A673 (cell line): Measurements from ENCODE around the gene EEIG2. TPM values are rescaled to one million over a fixed set of nuclear protein-coding genes. Genes with fewer than 3 reads are reported as not detected.

Experiments used
- BruUV-seq: library from RNA; stranded (reverse); fragments of 400-500 nt; replicated peaks from 2 replicates; lab custom pipeline; 2021; lab: Mats Ljungman, UMichigan
- CTCF ChIA-PET: fragments of 300-600 bp; sonication (Branson Sonifier 250); formaldehyde crosslinking; loops from one replicate; lab custom pipeline; 2022; ENCODE audit warnings: antibody characterized with exemption; lab: Charles Lee
- POLR2A ChIA-PET: fragments of 300-600 bp; sonication (Branson Sonifier 250); formaldehyde crosslinking; loops from one replicate; lab custom pipeline; 2022; ENCODE audit warnings: antibody characterized with exemption; ENCODE audit not compliant: low non-redundant PET; lab: Charles Lee
- DNase-seq: peaks from one replicate; pipeline ENCODE4 v3.0.0-alpha.2; 2015; ENCODE audit warnings: low spot score
- H3K27ac ChIP-seq: fragments of 200-600 bp; sonication (generic); 2 replicates; pipeline ENCODE4 v1.5.1; 2016; ENCODE audit warnings: mixed run types, low read depth, mild to moderate bottlenecking, mixed read lengths, antibody characterized with exemption, low read length; ENCODE audit not compliant: poor library complexity, severe bottlenecking
- H3K27me3 ChIP-seq: fragments of 200-600 bp; sonication (generic); replicated peaks from 2 replicates; pipeline ENCODE4 v1.6.1; 2017; ENCODE audit warnings: mixed run types, low read depth, mild to moderate bottlenecking, mixed read lengths, antibody characterized with exemption, low read length; ENCODE audit not compliant: insufficient read depth, poor library complexity
- H3K36me3 ChIP-seq: fragments of 200-600 bp; sonication (generic); 2 replicates; pipeline ENCODE4 v1.6.1; 2016; ENCODE audit warnings: mixed run types, mild to moderate bottlenecking, mixed read lengths, antibody characterized with exemption, low read length; ENCODE audit not compliant: insufficient read depth, poor library complexity, severe bottlenecking
- H3K4me1 ChIP-seq: fragments of 200-600 bp; sonication (generic); 2 replicates; pipeline ENCODE4 v1.6.1; 2017; ENCODE audit warnings: mixed run types, mild to moderate bottlenecking, mixed read lengths, antibody characterized with exemption, low read length; ENCODE audit not compliant: insufficient read depth, poor library complexity, severe bottlenecking
- H3K4me3 ChIP-seq: fragments of 200-600 bp; sonication (generic); 2 replicates; pipeline ENCODE4 v1.5.1; 2016; ENCODE audit warnings: low read depth, mixed run types, mild to moderate bottlenecking, mixed read lengths, low read length; ENCODE audit not compliant: poor library complexity, severe bottlenecking
- H3K9me3 ChIP-seq: fragments of 200-600 bp; sonication (generic); 2 replicates; pipeline ENCODE4 v1.6.1; 2016; ENCODE audit warnings: mixed run types, low read depth, mild to moderate bottlenecking, mixed read lengths, antibody characterized with exemption, low read length; ENCODE audit not compliant: poor library complexity, severe bottlenecking
- CTCF ChIP-seq: fragments of 300-800, 200-600 bp; sonication (generic); conservative IDR thresholded peaks from 2 replicates; pipeline ENCODE4 v1.5.1; 2017; ENCODE audit warnings: low read depth, mild to moderate bottlenecking, antibody characterized with exemption, low read length, moderate library complexity, mixed read lengths
- EZH2 ChIP-seq: fragments of 200-600 bp; sonication (generic); IDR thresholded peaks from 2 replicates; pipeline ENCODE4 v1.6.1; 2017; ENCODE audit warnings: borderline replicate concordance, low read depth, mild to moderate bottlenecking, mixed read lengths, antibody characterized with exemption, low read length; ENCODE audit not compliant: poor library complexity, severe bottlenecking
- intact Hi-C: fragments of 100-400 bp; cut with micrococcal nuclease; formaldehyde crosslinking; loops from one replicate; pipeline ENCODE4 v1.10.0; 2022; ENCODE audit not compliant: unreplicated experiment
- total RNA-seq: library from RNA; stranded (reverse); gene quantifications from 2 replicates; pipeline ENCODE4 v1.2.3, GENCODE V29; 2021

Gene EEIG2
- total RNA-seq, 1 experiment from 2014 or later: 14.6 TPM

- no peaks in the 10 kb centered on the region for H3K27me3 ChIP-seq
- peaks cover 7% of the 10 kb centered on the region for H3K4me1 ChIP-seq
- no peak overlapping the region for H3K27ac ChIP-seq
- no peak overlapping the region for H3K4me3 ChIP-seq
- CTCF ChIA-PET: no interaction called here
- H3K36me3 ChIP-seq: no peaks in the 10 kb centered on the region
- no TSS peak for BruUV-seq
- no peak for DNase-seq
- POLR2A ChIA-PET: no interaction called here
- H3K9me3 ChIP-seq: peaks cover 7% of the 10 kb centered on the region
- intact Hi-C loops: no loop called here
- TF ChIP-seq CTCF (no peak), EZH2 (no peak)
Measured at GRCh38 chr1:108574008-108574407, 14.1 kb downstream of the EEIG2 start.

- no TSS peak for BruUV-seq
Measured at GRCh38 chr1:108575375-108575774, 15.5 kb downstream of the EEIG2 start.

GRCh38 chr1:108583757-108584427 lies 24.0 kb downstream of the EEIG2 start:
- intact Hi-C loops: no loop called here
- Histone ChIP-seq H3K36me3 (no peaks in the 10 kb centered on the region), H3K27ac (peak overlapping the region; percentile 83), H3K27me3 (no peaks in the 10 kb centered on the region), H3K4me1 (peaks cover 44% of the 10 kb centered on the region), H3K9me3 (peaks cover 16% of the 10 kb centered on the region), H3K4me3 (peak overlapping the region; percentile 24)
- POLR2A ChIA-PET: no interaction called here
- no TSS peak for BruUV-seq
- peak; percentile 64 for DNase-seq
- TF ChIP-seq CTCF: no peak
- TF ChIP-seq EZH2: no peak
- CTCF ChIA-PET: no interaction called here

More at GRCh38 chr1:108575375-108575774, 15.5 kb downstream of the EEIG2 start:
- intact Hi-C loops: no loop called here
- TF ChIP-seq EZH2: no peak
- no peak for TF ChIP-seq CTCF
- Histone ChIP-seq H3K27ac (peak overlapping the region; percentile 16), H3K4me3 (no peak overlapping the region), H3K9me3 (peaks cover 14% of the 10 kb centered on the region), H3K36me3 (no peaks in the 10 kb centered on the region), H3K27me3 (no peaks in the 10 kb centered on the region), H3K4me1 (peaks cover 3% of the 10 kb centered on the region)
- ChIA-PET POLR2A (no interaction called here), CTCF (no interaction called here)
- DNase-seq: no peak
